HepG2 (cell line): Measurements from ENCODE around the gene SPINDOC. TPM values are rescaled to one million over a fixed set of nuclear protein-coding genes. Genes with fewer than 3 reads are reported as not detected.

Experiments used
- AKNA ChIP-seq: sonication (generic); formaldehyde crosslinking; IDR thresholded peaks from 2 replicates; pipeline ENCODE4 v1.4.0; 2020; ENCODE audit warnings: missing genetic modification reagents, borderline replicate concordance
- ASH2L ChIP-seq: fragments of 300-600, 200-600 bp; sonication (generic); IDR thresholded peaks from 2 replicates; pipeline ENCODE4 v1.7.0; 2017; ENCODE audit warnings: low read depth, mild to moderate bottlenecking, moderate library complexity, mixed read lengths, low read length; ENCODE audit not compliant: insufficient read length
- ATRX ChIP-seq: sonication (generic); formaldehyde crosslinking; IDR thresholded peaks from 2 replicates; pipeline ENCODE4 v1.4.0; 2020; ENCODE audit warnings: missing genetic modification reagents, borderline replicate concordance
- CCAR2 ChIP-seq: fragments of 200-400 bp; formaldehyde crosslinking; optimal IDR thresholded peaks from 2 replicates; pipeline ENCODE3; 2018; ENCODE audit warnings: low read depth, mild to moderate bottlenecking, low read length, moderate library complexity
- NCOA1 ChIP-seq: sonication (generic); formaldehyde crosslinking; IDR thresholded peaks from 2 replicates; pipeline ENCODE4 v1.9.0; 2021; ENCODE audit warnings: missing genetic modification reagents
- PAWR ChIP-seq: sonication (generic); formaldehyde crosslinking; IDR thresholded peaks from 2 replicates; pipeline ENCODE4 v1.4.0; 2020; ENCODE audit warnings: missing genetic modification reagents, mild to moderate bottlenecking, borderline replicate concordance
- PHF21A ChIP-seq: sonication (generic); formaldehyde crosslinking; IDR thresholded peaks from 2 replicates; pipeline ENCODE4 v1.5.0; 2020; ENCODE audit warnings: mild to moderate bottlenecking, missing genetic modification reagents
- PRDM4 ChIP-seq: sonication (generic); formaldehyde crosslinking; IDR thresholded peaks from 2 replicates; pipeline ENCODE4 v1.9.0; 2021; ENCODE audit warnings: missing genetic modification reagents, borderline replicate concordance
- RBM22 ChIP-seq: fragments of 200-400 bp; formaldehyde crosslinking; optimal IDR thresholded peaks from 2 replicates; pipeline ENCODE3; 2017; ENCODE audit warnings: mild to moderate bottlenecking, low read length, moderate library complexity
- SYNCRIP ChIP-seq: fragments of 200-400 bp; formaldehyde crosslinking; IDR thresholded peaks from 2 replicates; pipeline ENCODE4 v1.6.1; 2018; ENCODE audit warnings: mild to moderate bottlenecking, low read depth, low read length; ENCODE audit not compliant: insufficient read depth
- TAF15 ChIP-seq: fragments of 200-400 bp; formaldehyde crosslinking; IDR thresholded peaks from one replicate; pipeline ENCODE4 v1.6.1; 2018; ENCODE audit warnings: mild to moderate bottlenecking, low read depth, low read length; ENCODE audit not compliant: poor library complexity, severe bottlenecking
- TERF1 ChIP-seq: sonication (generic); formaldehyde crosslinking; IDR thresholded peaks from 2 replicates; pipeline ENCODE4 v1.8.0; 2022; ENCODE audit warnings: mild to moderate bottlenecking, missing genetic modification reagents, moderate library complexity
- U2AF1 ChIP-seq: fragments of 200-400 bp; formaldehyde crosslinking; optimal IDR thresholded peaks from 2 replicates; pipeline ENCODE3; 2017; ENCODE audit warnings: mild to moderate bottlenecking, low read depth, low read length
- ZBTB3 ChIP-seq: sonication (generic); formaldehyde crosslinking; IDR thresholded peaks from 2 replicates; pipeline ENCODE4 v1.4.0; 2020; ENCODE audit warnings: low read depth, mild to moderate bottlenecking, moderate library complexity, missing genetic modification reagents, borderline replicate concordance
- ZFP36 ChIP-seq: fragments of 150-350 bp; IDR thresholded peaks from 2 replicates; pipeline ENCODE4 v1.6.1; 2018; ENCODE audit warnings: borderline replicate concordance, low read length, low read depth; ENCODE audit not compliant: partially characterized antibody
- ZGPAT ChIP-seq: IDR thresholded peaks from 2 replicates; pipeline ENCODE4 v1.6.1; 2016; ENCODE audit warnings: mild to moderate bottlenecking
- ZNF768 ChIP-seq: sonication (generic); formaldehyde crosslinking; IDR thresholded peaks from 2 replicates; pipeline ENCODE4 v1.4.0; 2020; ENCODE audit warnings: missing genetic modification reagents
- polyA plus RNA-seq, 8 experiments: library from polyadenylated mRNA; depleted of rRNA in 3 of 8; stranded (reverse) in 7 of 8; unstranded in 1 of 8; fragments of >200 nt; fragmentation: Illumina TruSeq in 4 of 8; extraction: Trizol in 4 of 8; gene quantifications; 2 replicates each; pipeline versions ENCODE4 v1.2.1 to v1.2.3, GENCODE V29; 2011 to 2016; ENCODE audit warnings: low read depth in 4 of 8, missing spikeins in 1 of 8, mixed read lengths in 1 of 8; ENCODE audit not compliant: insufficient read depth in 1 of 8
- total RNA-seq, 5 experiments: library from RNA; depleted of rRNA; stranded (reverse); fragments of >200 nt; fragmentation: Illumina TruSeq; extraction: Trizol; gene quantifications; 2 replicates each; pipeline ENCODE4 v1.2.3, GENCODE V29; 2016; ENCODE audit warnings: low read depth in 1 of 5

Gene SPINDOC
- total and polyA plus RNA-seq, 2 of the 13 experiments (the other 11 are each of a cell fraction or from before 2014, with no cell fraction given): 21.4 to 29.9 TPM

- TF ChIP-seq PRDM4 (no peak), PHF21A (CRISPR knock-in tag) (peak; percentile 75), ASH2L (no peak), ZBTB3 (CRISPR knock-in tag) (no peak), RBM22 (no peak), AKNA (CRISPR knock-in tag) (no peak), U2AF1 (no peak), PAWR (CRISPR knock-in tag) (no peak), ATRX (no peak), ZGPAT (peak; percentile 86), TAF15 (no peak), ZFP36 (no peak), TERF1 (CRISPR knock-in tag) (no peak), CCAR2 (no peak), ZNF768 (no peak), SYNCRIP (no peak), NCOA1 (CRISPR knock-in tag) (no peak)
These were observed 58.9 kb downstream of the SPINDOC start (continued) for GRCh38 chr11:63871962-63872799.
